ENCODE results near the gene LRTM2.

DNA sequence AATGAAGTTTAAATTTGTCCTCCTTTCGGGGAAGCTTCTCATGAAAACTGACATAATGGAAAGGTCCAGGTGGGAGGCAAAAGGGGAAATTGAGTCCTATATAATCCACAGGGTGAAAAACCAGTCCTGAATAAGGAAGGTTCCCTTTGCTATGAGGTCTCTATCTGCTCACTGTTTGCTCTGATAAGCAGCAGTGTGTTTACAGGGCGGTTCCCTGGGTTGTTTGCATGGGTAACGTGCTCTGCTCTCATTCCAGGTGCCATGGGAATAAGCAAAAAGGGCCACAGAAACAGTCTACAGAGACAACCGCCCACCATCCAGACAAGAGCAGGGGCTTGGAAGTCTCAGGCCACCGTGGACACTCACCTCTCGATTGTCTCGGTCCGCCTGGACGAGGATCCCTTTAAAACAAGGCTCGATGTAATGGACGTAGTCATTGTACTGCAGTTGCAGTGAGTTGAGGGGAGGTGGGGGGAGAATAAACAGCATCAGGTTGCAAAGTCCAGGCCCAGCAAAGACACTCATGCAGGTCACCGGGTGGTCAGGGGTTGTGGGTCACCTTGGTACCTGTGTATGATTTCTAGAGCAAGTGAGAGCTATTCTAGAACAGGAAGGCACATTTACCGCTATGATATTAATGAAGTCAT lies 65.4 kb downstream of the LRTM2 start:
- TF ChIP-seq POLR2AphosphoS5 (IDR thresholded peaks at IDR 0.05; ENCODE audit: low read depth, low read length) = no peak
- TF ChIP-seq, protein P1, sequence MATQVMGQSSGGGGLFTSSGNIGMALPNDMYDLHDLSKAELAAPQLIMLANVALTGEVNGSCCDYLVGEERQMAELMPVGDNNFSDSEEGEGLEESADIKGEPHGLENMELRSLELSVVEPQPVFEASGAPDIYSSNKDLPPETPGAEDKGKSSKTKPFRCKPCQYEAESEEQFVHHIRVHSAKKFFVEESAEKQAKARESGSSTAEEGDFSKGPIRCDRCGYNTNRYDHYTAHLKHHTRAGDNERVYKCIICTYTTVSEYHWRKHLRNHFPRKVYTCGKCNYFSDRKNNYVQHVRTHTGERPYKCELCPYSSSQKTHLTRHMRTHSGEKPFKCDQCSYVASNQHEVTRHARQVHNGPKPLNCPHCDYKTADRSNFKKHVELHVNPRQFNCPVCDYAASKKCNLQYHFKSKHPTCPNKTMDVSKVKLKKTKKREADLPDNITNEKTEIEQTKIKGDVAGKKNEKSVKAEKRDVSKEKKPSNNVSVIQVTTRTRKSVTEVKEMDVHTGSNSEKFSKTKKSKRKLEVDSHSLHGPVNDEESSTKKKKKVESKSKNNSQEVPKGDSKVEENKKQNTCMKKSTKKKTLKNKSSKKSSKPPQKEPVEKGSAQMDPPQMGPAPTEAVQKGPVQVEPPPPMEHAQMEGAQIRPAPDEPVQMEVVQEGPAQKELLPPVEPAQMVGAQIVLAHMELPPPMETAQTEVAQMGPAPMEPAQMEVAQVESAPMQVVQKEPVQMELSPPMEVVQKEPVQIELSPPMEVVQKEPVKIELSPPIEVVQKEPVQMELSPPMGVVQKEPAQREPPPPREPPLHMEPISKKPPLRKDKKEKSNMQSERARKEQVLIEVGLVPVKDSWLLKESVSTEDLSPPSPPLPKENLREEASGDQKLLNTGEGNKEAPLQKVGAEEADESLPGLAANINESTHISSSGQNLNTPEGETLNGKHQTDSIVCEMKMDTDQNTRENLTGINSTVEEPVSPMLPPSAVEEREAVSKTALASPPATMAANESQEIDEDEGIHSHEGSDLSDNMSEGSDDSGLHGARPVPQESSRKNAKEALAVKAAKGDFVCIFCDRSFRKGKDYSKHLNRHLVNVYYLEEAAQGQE (IDR thresholded peaks at IDR 0.05; ENCODE audit: insufficient read depth in 1 of 2, low read depth in 2 of 2, low read length in 2 of 2) = no peak

All from PFSK-1 (cell line).